GM12874 (cell line): ENCODE results near the gene TULP4.

Source experiments
- CTCF ChIP-seq: IDR thresholded peaks from 2 replicates; pipeline ENCODE4 v1.5.1; 2011; ENCODE audit warnings: low read depth, mild to moderate bottlenecking, control low read depth, low read length, moderate library complexity; ENCODE audit not compliant: insufficient read depth

The TULP4 gene

GRCh38 chr6:158560836-158561320, 248.6 kb downstream of the TULP4 start:
- TF ChIP-seq CTCF = no peak
